Parietal lobe (tissue), 1 donor: ENCODE measurements around the gene CDT1. TPM values are rescaled to one million over a fixed set of nuclear protein-coding genes. Genes with fewer than 3 reads are reported as not detected.

Experiments
- total RNA-seq: library from RNA; depleted of rRNA; stranded (reverse); fragments of >200 nt; gene quantifications from one replicate; pipeline ENCODE4 v1.2.3, GENCODE V29; 2014

The CDT1 gene
- total RNA-seq = 2.5 TPM

DNA sequence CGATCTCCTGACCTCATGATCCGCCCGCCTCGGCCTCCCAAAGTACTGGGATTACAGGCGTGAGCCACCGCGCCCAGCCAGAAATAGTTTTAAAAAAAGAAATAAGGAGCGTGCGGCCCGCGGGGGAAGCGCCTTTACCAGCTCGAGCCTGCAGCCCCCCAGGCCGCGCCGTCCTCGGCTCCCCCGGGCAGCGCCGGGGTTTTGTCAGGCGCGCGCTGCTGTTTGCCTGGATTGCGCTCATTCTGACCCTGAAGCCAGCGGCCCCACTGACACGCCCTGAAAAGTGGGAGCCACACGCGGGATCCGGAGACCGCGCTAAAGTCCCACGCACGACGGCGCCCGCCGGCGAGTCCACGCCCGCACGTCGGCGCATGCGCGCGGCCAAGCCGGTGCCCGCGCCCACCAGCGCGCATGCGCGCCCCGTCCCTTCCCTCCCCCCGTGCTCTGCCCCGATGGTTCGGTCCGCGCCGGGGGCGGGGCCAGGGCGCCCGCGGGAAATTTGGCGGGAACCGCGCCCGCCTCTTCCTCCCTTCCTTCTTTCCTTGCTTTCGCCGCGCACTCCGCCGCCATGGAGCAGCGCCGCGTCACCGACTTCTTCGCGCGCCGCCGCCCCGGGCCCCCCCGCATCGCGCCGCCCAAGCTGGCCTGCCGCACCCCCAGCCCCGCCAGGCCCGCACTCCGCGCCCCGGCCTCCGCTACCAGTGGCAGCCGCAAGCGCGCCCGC lies at the start of gene CDT1:
CDT1 (plus strand) TSS at position 526 of the 724 bp plus-strand sequence; CDS start at position 569, 43 bp downstream.

DNA sequence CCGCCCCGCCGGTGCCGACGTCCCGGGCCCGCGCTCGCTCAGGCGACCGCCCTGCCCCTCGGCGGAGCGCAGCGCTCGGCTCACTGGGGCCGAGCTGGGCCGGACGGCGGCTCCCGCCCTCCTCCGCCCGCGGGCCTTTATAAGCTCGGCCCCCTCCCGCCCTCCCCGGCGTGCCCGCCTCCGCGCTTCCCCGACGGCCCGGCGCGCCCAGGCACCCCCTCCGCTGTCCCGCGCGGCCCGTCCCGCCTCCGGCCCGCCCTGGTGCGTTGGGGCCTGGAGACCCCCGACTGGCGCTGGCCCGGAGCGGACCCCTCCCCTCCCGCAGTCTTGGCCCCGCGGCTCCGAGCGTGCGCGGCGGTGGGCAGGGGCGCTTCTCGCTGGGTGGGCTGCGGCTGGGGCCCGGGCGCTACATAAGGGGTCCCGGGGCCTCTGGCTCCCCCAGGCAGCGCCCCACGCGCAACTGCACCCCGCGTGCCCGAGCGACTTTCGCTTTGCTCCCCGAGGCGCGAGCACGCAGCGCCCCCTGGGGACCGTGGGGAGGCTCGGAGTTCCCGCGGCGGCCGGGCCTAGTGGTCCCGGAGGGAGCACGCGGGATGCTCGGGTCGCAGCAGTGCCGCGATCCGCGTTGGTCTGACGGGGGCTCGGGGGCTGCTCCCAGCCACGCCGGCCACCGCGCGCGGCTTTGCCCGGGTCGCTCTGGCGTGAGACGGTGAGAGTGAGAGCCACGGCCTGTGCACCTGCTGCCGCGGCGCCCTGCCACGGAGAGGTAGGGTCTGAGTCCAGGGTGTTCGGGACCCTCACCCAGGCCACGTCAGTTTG lies 18.3 kb upstream of the CDT1 start, which contains the start of gene PIEZO1:
PIEZO1 (minus strand) TSS at position 115 of the 819 bp plus-strand sequence. CDS start 256 bp downstream, outside the sequence.

DNA sequence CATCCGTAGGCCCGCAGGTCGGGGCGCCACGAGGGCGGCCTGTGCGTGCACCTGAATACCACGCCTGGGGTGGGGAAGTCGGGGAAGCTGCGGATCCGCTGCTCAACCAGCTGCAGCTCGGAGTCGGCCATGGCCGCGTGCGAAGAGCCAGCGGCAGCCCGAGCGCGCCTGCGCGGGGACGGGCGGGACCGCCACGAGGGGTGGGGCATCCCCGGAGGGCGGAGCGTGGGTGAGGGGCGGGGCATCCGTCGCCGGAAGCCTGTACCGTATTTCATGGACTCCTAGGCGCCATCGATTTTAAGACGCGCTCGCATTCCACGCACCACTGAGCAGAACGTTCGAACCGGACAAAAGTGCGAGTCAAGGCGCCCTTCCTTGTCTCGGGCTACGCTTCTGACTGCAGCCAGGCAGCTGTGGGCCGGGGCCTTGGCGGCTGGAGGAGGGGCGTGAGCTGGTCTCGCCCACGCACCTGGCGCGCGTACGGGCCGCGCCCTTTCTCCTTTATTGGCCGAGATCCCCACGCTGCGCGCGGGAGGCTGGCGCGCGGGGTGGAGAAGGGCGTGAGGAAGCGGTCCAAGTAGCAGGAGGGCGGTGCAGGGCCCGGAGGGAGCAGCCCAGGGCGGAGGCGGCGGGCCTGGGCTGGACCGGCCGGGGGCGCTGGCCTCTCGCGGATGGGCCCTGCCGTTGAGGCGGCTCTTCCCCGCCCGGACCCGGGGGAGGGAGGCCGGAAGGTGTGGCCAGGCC lies 8.4 kb downstream of the CDT1 start, which contains the start of gene APRT:
APRT (minus strand) TSS at position 160 of the 744 bp plus-strand sequence; CDS start at position 131, 29 bp downstream.

DNA sequence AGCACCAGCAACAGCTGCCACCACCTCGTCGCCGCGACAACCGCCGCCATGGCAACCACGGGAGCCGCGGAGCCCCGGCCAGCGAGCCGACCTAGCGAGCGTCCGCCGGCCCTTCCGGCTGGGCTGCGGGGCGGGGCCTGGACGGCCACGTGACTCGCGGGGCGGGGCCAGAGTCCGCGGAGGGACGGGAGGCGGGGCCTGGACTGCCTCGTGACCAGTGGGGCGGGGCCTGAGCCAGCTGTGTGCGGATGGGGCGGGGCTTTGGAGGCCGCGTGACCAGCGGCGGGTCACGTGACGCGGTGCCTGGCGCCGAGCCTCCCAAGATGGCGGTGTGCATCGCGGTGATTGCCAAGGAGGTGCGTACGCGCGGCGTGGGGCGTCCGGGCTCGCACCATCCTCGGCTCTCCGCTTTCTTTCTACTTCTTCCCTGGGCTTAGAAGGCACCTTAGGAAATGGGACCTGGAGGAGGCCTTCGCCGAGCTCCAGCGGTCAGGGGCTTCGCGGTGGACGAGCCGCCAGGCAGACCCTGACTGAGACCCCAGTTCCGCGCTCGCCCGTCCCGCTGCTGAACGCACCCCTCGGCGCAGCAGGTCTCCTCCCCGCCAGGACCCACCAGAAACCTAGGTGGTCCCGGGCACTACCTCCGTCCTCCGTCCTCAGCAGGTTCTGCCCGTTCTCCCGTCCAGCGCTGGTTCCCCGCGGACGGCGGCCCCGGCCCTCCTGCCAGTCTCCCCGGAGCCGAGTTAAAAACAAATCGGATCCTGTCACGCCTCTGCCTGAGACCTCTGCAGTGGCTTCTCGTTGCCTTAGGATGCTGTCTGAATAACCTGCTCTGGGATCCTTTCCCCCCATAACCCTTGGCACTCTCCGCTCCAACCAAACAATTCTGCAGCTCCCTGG lies 53.5 kb downstream of the CDT1 start, which contains the start of the genes GALNS and TRAPPC2L:
GALNS (minus strand) TSS at position 120 of the 900 bp plus-strand sequence; CDS start at position 50, 70 bp downstream.
TRAPPC2L (plus strand) TSS at position 300 of the 900 bp plus-strand sequence; CDS start at position 324, 24 bp downstream.

Other genes starting within 250 kb of the CDT1 start
- 21.9 TPM for gene ZC3H18, start 233.4 kb upstream of the CDT1 start, total RNA-seq
- not detected for gene IL17C, start 165.2 kb upstream of the CDT1 start, total RNA-seq
- 17.2 TPM for gene CYBA, start 152.7 kb upstream of the CDT1 start, total RNA-seq
- 79.5 TPM for gene MVD, start 140.7 kb upstream of the CDT1 start, total RNA-seq
- gene SNAI3, start 117.3 kb upstream of the CDT1 start, total RNA-seq = not detected
- 11.3 TPM for gene RNF166, start 97.4 kb upstream of the CDT1 start, total RNA-seq
- gene CTU2, start 97.3 kb upstream of the CDT1 start, total RNA-seq = 13.8 TPM
- 8.5 TPM for gene PIEZO1, start 18.6 kb upstream of the CDT1 start, total RNA-seq
- 13.1 TPM for gene APRT, start 8.1 kb downstream of the CDT1 start, total RNA-seq
- gene GALNS, start 53.2 kb downstream of the CDT1 start, total RNA-seq = 25.4 TPM
- gene TRAPPC2L, start 53.3 kb downstream of the CDT1 start, total RNA-seq = 36.6 TPM
- not detected for gene PABPN1L, start 62.9 kb downstream of the CDT1 start, total RNA-seq
- 3.8 TPM for gene CBFA2T3, start 173.4 kb downstream of the CDT1 start, total RNA-seq